HuH-7 (cell line): ENCODE data around the gene CPO.
"Not testable (repeated sequence)": the region's sequence is repeated elsewhere in the genome, so short reads cannot be mapped to it uniquely, and the experiment has no call there.

Experiments
- DNase-seq: peaks from one replicate; pipeline ENCODE4 v3.0.0; 2011; ENCODE audit warnings: low spot score

The CPO gene, protein sequence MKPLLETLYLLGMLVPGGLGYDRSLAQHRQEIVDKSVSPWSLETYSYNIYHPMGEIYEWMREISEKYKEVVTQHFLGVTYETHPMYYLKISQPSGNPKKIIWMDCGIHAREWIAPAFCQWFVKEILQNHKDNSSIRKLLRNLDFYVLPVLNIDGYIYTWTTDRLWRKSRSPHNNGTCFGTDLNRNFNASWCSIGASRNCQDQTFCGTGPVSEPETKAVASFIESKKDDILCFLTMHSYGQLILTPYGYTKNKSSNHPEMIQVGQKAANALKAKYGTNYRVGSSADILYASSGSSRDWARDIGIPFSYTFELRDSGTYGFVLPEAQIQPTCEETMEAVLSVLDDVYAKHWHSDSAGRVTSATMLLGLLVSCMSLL

DNA sequence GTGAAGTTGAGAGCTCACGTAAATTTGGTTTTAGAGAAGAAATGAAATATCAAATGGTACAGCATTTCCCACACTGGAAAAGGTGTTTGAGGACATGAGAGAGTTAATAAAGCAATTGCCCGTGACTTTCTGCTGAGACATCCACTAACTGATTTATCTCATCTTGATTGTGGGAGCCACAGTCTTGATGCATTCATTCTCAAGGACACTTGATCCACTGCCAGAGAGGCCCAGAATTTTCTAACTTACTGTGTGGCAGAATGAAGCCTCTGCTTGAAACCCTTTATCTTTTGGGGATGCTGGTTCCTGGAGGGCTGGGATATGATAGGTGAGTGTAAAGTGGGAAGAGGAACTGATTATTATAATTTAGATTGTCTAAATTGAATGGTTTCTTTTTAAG is at the start of gene CPO:
Gene CPO (plus strand): TSS at position 179 of the 400 bp plus-strand sequence. CDS start 82 bp downstream, at position 261.
- DNase-seq: no peak

DNA sequence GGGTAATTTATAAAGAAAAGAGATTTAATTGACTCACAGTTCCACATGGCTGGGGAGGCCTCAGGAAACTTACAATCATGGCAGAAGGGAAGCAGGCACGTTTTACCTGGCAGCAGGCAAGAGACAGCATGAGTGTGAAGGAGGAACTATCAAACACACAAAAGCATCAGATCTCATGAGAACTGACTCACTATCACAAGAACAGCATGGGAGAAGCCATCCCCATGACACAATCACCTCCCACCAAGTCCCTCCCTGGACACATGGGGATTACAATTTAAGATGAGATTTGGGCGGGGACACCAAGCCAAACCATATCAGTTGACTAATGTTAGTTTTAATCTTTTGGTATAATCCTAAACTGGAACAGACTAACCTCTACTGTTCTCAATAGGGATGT is 49.1 kb upstream of the CPO start:
- DNase-seq: no peak

DNA sequence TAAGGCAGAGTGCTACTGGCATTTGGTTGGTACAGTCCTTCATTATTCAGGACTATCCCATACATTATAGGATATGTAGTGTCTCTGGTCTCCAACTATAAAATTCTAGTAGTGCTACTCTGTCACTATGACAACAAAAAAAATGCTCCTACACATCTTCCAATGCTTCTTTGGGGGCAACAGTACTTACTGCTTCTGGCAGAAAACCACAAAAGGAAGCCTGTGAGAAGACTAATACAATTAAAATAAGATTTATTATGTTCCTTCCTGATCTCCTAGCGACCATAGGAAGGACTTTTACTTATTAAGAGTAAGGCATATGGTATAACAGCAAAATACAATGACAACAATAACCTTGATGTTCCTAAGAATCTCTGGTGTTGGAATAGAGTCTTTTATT is 48.4 kb upstream of the CPO start:
- no peak for DNase-seq

DNA sequence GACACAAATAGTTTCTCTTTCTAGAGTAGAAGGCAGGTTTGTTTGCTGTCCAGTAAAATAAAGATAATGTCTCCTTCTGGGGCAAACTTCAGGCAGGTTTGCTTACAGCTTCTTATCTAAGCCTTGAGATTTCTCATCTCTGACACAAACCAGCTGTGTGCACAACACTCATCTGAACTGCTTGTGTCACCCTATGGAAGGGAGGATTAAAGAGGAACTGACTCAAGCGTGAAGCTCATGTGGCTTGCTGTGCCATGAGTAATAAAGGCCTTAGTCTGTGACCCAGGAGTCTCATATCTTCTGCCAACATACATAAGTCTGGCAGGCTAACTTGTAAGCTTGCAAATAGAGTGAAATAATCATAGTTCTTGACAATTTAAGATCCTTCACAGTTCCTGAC is 24.2 kb upstream of the CPO start:
- DNase-seq: peak; percentile 1

DNA sequence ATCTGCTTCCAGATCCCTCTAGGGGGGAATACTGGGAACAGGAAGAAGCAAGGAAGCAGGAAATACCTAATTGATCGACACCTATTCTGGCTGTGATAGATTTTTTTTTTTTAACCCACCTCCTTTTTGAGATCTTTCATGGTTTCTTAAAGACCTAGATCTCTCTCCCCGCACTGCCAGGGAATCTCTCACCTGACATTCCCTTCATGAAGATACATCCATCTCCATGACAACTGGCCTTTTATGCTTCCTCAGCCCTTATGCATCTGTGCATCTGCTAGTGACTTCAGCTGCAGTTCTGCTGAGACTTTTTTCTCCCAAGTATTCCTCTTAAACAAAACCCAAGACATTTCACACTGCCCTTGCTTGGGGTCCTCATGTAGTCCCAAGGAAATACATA is 21.1 kb upstream of the CPO start:
- no peak for DNase-seq

DNA sequence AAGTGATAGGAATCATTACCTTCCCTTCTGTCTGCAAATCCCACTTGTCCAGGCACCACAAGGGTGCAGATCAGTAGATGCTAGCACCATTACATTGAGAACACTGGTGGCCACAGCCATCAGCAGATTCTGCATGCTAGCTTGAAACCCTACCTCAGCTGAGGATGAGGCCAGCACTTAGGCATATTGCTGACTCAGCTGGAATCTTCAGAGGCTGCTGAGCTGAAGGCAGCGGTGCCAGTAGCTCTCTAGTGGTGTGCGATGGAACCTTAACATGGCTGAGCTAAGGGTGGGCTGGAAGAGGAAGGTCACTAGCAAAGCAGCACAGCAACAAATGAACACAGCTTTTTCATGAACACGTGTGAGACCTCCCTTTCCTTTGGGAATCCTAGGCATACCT is 19.0 kb upstream of the CPO start:
- no peak for DNase-seq

DNA sequence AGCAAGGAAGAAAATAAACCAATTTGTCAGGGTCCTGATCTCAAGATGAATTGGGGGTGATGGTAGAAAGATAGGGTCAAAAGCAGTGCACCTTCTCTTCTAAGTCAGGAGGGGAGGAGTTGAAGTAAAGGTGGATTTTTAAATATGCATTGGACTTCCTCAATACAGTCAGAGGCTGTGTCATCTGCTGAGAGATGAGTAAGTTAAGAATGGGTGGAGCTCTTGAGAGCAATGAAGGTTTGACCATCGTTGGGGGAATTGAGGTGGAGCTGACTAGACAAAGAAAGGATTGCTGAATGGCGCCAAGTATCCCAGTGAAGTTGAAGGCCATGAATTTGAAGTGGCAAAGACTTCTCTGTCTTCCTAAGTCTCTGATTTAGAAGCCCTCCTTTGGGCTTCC is 18.4 kb upstream of the CPO start:
- no peak for DNase-seq

DNA sequence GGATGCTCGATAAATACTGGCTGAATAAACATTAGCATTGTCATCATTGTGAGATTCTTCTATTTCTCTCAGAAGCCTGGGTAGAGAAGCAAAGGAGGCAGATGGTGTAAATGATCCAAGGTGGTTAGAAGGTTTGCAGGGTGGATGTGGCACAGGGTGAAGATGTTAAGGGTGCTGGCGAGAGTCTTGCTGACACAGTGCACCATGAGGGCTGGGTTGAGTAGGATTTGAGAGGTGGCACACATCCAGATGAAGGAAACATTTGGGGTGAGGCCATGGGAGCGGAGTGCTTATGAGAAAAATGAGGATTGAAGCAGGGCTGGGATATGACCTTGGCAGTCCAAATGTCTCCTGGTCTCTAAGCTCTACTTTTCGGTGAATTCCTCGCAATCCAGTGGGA is 17.8 kb upstream of the CPO start:
- no peak for DNase-seq

DNA sequence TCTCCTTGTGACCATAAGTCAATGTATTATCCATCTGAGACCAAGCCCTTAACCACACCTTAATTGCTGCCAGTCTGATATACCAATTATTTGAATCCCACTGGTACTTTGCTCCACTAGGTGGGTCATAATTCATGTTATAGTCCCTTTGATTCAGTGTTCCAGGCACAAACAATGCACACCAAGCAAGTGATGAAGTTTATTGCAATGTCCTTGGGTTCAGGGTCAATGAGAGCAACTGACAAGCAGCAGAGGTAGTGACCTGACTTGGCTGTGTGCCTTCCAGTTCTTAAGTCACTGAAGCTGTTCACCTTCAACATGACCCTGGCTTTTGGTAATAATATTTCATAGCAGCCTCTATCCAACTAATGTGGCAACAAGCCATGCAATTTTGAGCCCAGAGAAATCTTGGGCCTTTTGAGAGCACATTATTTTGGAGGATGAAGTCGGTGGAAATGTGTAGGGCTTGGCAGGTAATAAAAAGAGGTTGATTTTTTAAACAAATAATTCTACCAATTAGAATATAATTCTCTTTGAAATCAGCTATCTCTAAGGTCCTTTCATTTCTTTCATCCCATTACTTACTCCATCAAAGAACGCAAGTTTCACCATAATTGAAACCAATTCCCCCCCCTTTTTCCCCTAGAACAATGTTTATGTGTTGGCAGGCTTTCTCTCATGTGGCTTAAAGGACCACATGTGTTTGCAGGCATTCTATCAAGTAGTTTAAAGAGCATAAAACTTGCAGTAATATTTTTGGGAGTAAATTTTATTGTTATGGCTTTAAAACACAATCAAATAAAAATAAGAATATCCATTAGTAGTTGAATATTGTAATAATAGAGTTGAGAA is 3.1 kb upstream of the CPO start:
- no peak for DNase-seq

DNA sequence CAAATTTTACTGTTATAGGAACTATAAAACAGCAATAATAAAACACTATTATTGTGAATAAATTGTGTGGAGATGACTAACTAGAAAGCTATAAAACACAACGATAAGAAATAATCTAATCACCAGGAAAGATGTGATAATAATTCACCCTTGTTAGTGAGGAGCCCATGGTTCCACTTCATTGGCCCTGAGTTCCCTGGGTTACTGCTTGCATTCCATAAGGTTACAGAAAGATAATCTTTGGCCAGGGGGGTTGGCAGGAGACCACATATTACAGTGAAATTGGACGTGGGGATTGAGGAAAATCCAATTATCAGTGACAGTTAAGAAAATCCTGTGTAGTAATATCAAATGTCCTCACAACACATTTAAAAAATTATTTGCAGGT is 2.5 kb upstream of the CPO start:
- DNase-seq: no peak

DNA sequence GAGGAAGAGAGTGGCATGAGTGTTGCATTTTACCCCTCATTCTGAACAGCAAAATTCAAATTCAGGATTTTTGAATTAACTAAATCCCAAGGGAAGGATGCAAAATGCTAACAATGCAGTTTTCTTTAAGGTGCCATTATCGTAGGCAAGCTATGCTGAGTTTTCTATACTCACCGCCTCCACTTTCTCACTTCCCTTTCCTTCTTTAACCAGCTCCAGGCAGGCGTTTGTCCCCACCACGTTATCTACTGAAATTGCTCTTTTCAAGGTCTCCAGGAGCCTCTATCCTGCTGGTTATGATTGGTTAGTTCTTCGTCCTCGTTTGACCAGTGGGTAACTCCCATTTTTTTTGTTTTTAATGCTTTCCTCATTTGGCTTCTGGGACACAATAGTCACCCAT is 1.8 kb upstream of the CPO start:
- no peak for DNase-seq

DNA sequence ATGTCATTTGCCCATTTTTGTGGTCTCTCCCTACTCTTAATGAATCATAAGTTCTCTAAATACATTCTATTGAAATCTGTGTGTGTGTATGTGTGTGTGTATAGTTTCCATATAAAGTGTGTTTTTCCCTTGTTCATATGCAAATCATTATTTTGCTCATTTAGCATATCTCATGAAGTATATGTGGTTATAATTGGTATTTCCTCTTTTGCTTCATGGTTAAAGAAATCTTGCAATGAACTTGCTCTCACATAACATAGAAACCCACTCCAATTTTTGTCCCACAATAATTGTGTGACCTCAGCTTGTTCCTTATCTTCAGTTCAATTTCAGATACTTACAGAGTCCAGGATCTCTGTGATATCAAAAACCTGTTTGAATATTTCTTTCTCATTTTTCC is 1.2 kb downstream of the CPO start:
- DNase-seq: no peak

DNA sequence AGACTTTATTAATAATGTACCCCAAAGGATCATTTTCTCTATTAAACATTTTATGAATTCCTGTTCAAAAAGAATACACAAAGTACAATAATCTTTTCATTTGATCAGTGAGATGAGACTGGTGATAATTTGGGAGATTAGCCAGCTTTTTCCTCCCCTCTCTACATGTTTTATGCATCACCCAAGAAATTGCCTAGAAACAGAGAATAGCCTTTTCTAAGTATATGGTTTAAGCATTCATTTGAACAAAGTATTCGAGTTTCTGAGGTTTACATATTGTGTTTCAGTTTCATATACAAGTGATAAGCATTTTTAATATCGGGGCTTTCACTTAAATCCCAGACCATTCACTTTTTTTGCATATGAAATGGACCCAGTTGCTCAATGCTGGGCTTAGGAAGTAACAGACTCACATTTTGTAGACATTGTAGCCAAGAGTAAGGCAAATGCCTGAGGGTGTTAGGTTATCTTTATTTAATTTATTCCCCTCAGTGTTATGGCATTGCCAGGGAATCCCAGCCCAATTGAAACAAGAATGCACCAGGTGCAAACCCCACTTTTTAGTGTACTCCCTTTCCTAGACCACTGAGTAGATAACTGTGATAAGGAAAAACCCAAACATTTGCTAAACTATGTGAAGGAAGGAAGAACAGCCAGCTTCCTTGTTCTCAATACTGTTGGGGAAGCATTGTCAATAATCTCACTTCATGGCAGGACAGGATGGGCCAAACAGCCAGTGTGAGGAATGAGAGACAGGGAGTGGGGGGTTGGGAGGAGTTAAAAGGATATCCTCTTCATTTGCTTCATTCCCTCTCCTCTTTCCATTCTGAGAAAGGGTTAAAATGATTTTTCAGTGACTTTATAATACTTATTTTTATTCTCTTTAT is 3.5 kb downstream of the CPO start:
- no peak for DNase-seq

DNA sequence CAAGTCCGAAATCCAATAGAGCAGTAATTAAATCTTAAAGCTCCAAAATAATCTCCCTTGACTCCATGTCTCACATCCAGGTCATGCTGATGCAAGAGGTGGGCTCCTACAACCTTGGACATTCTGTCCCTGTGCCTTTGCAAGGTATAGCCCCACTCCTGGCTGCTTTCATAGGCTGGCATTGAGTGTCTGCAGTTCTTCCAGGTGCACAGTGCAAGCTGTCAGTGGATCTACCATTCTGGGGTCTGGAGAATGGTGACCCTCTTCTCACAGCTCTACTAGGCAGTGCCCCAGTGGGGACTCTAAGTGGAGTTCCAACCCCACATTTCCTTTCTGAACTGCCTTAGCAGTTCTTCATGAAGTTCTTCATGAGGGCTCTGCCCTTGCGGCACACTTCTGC is 14.1 kb downstream of the CPO start:
- DNase-seq: not testable (repeated sequence)

DNA sequence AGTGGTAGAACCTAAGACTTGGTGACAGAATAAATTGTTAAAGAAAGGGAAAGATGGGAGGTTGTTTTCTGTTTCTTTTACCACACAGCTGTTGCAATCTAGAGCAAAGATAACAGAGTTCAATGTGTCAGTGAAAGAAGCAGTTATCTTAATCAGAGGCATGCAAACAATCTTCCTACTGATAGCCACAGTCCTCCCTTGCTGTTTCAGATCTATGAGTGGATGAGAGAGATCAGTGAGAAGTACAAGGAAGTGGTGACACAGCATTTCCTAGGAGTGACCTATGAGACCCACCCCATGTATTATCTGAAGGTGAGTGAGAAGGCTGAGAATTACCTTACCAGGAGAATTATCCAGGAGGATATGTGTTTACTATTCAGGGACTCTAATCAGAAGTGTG is 15.9 kb downstream of the CPO start:
- DNase-seq: peak; percentile 10

DNA sequence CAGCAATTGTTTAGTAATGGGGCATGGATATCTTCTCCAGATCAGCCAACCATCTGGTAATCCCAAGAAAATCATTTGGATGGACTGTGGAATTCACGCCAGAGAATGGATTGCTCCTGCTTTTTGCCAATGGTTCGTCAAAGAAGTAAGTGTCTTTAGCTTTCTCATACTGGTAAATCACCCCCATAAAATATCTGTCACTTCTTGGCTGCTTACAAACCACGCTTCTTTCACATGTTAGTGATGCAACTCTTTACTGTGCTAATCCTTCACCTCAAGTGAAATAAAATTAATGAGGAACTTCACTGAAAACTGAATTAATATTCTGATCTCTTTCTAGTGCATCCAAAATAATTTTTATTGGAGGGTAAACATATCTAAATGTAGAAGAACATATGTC is 18.9 kb downstream of the CPO start:
- no peak for DNase-seq

DNA sequence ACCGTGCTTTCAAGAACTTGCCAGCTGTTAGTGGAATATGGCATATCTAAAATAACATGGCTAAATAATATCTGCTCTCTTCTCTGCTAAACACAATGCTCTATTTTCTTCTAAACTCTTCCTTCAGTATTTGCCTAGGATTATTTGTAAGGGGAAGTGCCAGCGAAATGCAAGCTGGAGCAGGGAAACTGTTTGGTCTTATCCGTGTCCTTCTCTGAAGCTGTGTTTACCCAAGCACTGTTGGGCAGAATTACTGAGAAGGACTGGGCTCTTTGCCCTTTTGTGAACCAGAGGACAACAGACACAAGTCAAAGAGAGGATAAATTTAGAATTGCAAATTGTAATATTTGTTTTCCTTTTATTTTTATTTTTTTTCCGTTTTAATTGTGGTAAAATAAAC is 23.6 kb downstream of the CPO start:
- DNase-seq: no peak

DNA sequence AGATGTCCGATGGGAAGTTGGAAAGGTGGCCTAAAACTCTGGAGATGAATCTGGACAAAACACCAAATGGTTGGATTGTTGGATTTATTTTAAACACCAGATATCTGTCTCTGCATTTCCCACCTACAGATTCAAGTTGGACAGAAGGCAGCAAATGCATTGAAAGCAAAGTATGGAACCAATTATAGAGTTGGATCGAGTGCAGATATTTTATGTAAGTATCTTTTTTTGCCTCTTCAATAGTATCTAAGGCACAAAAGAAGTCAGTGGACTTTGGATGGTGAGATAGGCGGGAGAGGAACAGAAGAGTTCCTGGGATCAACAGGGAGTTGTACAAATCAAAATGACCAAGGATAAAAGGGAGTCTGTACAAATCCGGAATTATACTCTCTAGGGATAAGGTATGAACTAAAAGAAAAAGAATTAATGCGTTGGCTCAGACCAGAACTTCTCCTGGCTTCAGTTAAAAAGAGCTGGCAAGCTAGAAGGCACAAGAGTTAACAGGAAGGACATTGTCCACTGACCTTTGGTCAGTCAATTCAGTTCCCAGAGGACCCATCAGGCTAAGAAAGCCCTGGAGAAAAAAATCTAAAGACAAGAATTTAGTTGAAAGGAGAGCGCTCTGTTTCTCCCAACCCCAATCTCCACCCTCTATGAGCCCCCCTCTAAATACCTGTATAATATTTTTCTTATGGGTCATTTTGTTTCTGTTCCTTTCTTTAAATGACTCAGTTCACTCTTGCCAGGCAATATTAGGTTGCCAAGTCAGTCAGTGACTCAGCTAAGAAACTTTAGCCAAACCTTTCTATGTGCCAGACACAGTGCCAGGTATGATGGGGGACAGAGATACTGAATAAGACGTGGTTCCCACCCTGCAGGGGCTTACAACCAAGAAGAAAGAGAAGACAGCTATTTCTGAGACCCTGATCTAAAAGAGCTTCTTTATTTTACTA is 29.1 kb downstream of the CPO start:
- DNase-seq: no peak

DNA sequence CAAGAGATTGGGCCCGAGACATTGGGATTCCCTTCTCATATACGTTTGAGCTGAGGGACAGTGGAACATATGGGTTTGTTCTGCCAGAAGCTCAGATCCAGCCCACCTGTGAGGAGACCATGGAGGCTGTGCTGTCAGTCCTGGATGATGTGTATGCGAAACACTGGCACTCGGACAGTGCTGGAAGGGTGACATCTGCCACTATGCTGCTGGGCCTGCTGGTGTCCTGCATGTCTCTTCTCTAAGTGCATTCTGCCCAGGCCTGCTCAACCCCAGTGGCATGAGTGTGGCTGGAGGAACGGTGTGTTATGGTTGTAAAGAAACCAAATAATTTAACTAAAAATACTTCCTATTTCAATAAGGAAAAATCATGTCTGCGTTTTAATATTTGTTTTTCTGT is 29.9 kb downstream of the CPO start:
- DNase-seq: no peak

DNA sequence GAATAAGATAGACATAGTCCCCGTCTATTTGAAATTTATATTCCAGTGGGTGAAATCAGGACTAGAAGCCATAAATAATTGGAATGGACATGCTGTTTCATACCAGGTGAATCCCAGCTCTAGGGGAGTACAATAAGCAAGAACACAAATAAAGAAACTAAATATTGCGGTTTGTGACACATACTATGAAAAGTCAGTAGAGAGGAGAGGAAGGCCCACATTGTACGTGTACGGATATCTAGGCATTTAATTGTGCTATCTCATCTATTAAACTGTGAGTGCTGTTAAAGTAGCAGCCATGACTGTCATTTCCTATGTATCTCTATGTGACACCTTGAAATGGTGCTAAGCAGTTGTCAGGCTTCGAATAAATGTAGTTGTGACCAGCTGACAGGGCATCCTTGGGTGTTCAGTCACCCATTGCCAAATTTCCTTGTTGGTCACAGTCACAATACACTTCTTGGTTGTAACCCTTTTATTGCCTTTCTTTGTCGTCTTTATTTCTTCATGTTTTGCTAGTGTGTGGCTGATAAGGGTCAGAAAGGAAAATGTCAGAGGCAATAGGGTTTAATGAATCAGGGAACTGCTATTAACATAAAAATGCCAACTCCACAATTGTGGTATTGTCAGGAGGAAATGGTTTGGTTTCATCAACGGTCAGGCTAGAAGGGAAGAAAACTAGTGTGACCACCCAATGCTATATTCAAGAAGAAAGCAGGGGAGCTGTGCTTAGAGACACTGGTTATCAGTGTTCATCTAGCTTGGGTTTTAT is 31.5 kb downstream of the CPO start:
- no peak for DNase-seq

DNA sequence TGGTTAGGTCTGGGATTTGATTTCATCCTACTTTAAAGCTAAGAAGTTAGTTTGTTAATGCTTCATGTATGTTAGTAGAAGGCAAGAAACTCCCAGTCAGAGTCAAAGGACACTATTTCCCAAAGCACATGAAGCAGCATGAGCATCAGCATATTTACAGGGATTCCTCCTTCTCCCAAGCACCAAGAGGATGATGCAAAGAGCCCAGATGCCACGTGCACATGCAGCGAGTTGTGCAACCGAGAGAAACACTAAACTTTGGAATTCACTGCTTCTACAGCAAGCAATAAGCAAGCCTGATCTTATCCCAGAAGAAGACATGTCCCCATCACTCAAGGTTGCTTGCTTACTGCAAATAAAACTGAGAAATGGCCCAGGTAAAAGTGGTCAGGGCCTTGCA is 32.5 kb downstream of the CPO start:
- no peak for DNase-seq
